SK-N-SH (cell line): ENCODE results near the gene FBLIM1. TPM values are rescaled to one million over a fixed set of nuclear protein-coding genes. Genes with fewer than 3 reads are reported as not detected.

ENCODE experiments used
- CTCF ChIA-PET: fragments of 300-600, 350-600 bp; formaldehyde crosslinking; extraction: SDS; loops from one replicate; lab custom pipeline; 2021; lab: Yijun Ruan, JAX
- POLR2A ChIA-PET: fragments of 350-600 bp; sonication (Branson Sonifier 250); formaldehyde crosslinking; extraction: SDS; loops from one replicate; lab custom pipeline; 2020; ENCODE audit warnings: antibody characterized with exemption, inconsistent platforms; lab: Yijun Ruan, JAX
- DNase-seq: peaks from one replicate; pipeline ENCODE4 v3.0.0; 2012
- H2AFZ ChIP-seq: fragments of 200-600 bp; sonication (generic); 2 replicates; pipeline ENCODE4 v1.8.1; 2016; ENCODE audit warnings: antibody characterized with exemption, mild to moderate bottlenecking, low read depth
- H3F3A ChIP-seq: fragments of 200-600 bp; sonication (generic); replicated peaks from 2 replicates; pipeline ENCODE3; 2016; ENCODE audit warnings: antibody characterized with exemption, mild to moderate bottlenecking; ENCODE audit not compliant: insufficient read depth
- H3K27ac ChIP-seq, 2 experiments: fragments of 200-500 bp in 1 of 2; fragments of 200-600 bp in 1 of 2; sonication (Bioruptor generic) in 1 of 2; sonication (generic), shearing (Covaris generic) in 1 of 2; 2 replicates each; pipeline versions ENCODE4 v1.5.1 to v1.6.1; 2014 to 2016; ENCODE audit warnings: low read depth in 2 of 2, inconsistent platforms in 1 of 2, low read length in 1 of 2, mild to moderate bottlenecking in 1 of 2, mixed read lengths in 1 of 2
- H3K27me3 ChIP-seq: fragments of 200-600 bp; sonication (generic), shearing (Covaris generic); 2 replicates; pipeline ENCODE4 v1.6.1; 2016; ENCODE audit warnings: mixed run types; ENCODE audit not compliant: insufficient read depth
- H3K36me3 ChIP-seq, 2 experiments: fragments of 200-500 bp in 1 of 2; fragments of 200-600 bp in 1 of 2; sonication (Bioruptor generic) in 1 of 2; sonication (generic) in 1 of 2; replicated peaks in 1 of 2; 2 replicates each; pipeline versions ENCODE3 to v1.5.1; 2014 to 2016; ENCODE audit warnings: low read length in 1 of 2, mild to moderate bottlenecking in 1 of 2; ENCODE audit not compliant: insufficient read depth in 2 of 2, control insufficient read depth in 1 of 2
- H3K4me1 ChIP-seq, 2 experiments: fragments of 200-500 bp in 1 of 2; fragments of 200-600 bp in 1 of 2; sonication (Bioruptor generic) in 1 of 2; sonication (generic), shearing (Covaris generic) in 1 of 2; 2 replicates each; pipeline versions ENCODE4 v1.5.1 to v1.6.1; 2014 to 2016; ENCODE audit warnings: low read depth in 1 of 2, low read length in 1 of 2, mixed run types in 1 of 2; ENCODE audit not compliant: insufficient read depth in 2 of 2, control insufficient read depth in 1 of 2
- H3K4me2 ChIP-seq: fragments of 200-600 bp; sonication (generic), shearing (Covaris generic); 2 replicates; pipeline ENCODE4 v1.6.1; 2017; ENCODE audit warnings: mixed run types
- H3K4me3 ChIP-seq, 2 experiments: fragments of 200-500 bp in 1 of 2; fragments of 200-600 bp in 1 of 2; sonication (Bioruptor generic) in 1 of 2; sonication (generic), shearing (Covaris generic) in 1 of 2; 2 replicates each; pipeline versions ENCODE4 v1.5.1 to v1.8.1; 2014 to 2016; ENCODE audit warnings: low read depth in 2 of 2, inconsistent platforms in 1 of 2, low read length in 1 of 2, mild to moderate bottlenecking in 1 of 2, mixed read lengths in 1 of 2, moderate library complexity in 1 of 2
- H3K79me2 ChIP-seq: fragments of 200-600 bp; sonication (generic); 2 replicates; pipeline ENCODE4 v1.8.1; 2017; ENCODE audit warnings: mild to moderate bottlenecking; ENCODE audit not compliant: insufficient read depth
- H3K9ac ChIP-seq: fragments of 200-600 bp; sonication (generic); 2 replicates; pipeline ENCODE4 v1.6.1; 2017; ENCODE audit warnings: mixed run types
- H3K9me2 ChIP-seq: fragments of 200-600 bp; sonication (generic); 2 replicates; pipeline ENCODE4 v1.6.1; 2017; ENCODE audit warnings: mixed run types
- H3K9me3 ChIP-seq: fragments of 200-600 bp; sonication (generic); 2 replicates; pipeline ENCODE4 v1.6.1; 2017; ENCODE audit warnings: mixed run types, mild to moderate bottlenecking, moderate library complexity
- H4K20me1 ChIP-seq: fragments of 200-600 bp; sonication (generic); 2 replicates; pipeline ENCODE4 v1.6.1; 2017; ENCODE audit warnings: mild to moderate bottlenecking, mixed run types; ENCODE audit not compliant: insufficient read depth
- EP300 ChIP-seq, 2 experiments: IDR thresholded peaks; 2 replicates each; pipeline versions ENCODE4 v1.4.0 to v1.6.1; 2012; ENCODE audit warnings: borderline replicate concordance in 1 of 2, low read depth in 1 of 2, low read length in 1 of 2
- EZH2phosphoT487 ChIP-seq: fragments of 200-600 bp; sonication (generic); IDR thresholded peaks from 2 replicates; pipeline ENCODE4 v1.6.1; 2017; ENCODE audit warnings: low read depth, mixed run types, mild to moderate bottlenecking, antibody characterized with exemption, moderate library complexity, borderline replicate concordance
- FOXJ3 ChIP-seq: sonication (generic); formaldehyde crosslinking; IDR thresholded peaks from 2 replicates; pipeline ENCODE4 v1.5.1; 2020; ENCODE audit warnings: mild to moderate bottlenecking, missing genetic modification reagents
- GABPA ChIP-seq: IDR thresholded peaks from 2 replicates; pipeline ENCODE4 v1.4.0; 2012; ENCODE audit warnings: low read depth, mild to moderate bottlenecking
- IRF3 ChIP-seq: fragments of 150-350 bp; IDR thresholded peaks from 2 replicates; pipeline ENCODE4 v1.6.1; 2016; ENCODE audit warnings: mild to moderate bottlenecking, low read depth, low read length
- MAX ChIP-seq: IDR thresholded peaks from 2 replicates; pipeline ENCODE4 v1.4.0; 2012; ENCODE audit warnings: low read depth
- MEF2A ChIP-seq: IDR thresholded peaks from 2 replicates; pipeline ENCODE4 v1.4.0; 2012; ENCODE audit warnings: low read depth, borderline replicate concordance
- MXI1 ChIP-seq: IDR thresholded peaks from 2 replicates; pipeline ENCODE4 v1.6.1; 2012; ENCODE audit warnings: mild to moderate bottlenecking, low read depth, low read length, improper control_type of control experiment
- NRF1 ChIP-seq: IDR thresholded peaks from 2 replicates; pipeline ENCODE4 v1.6.1; 2012; ENCODE audit warnings: low read depth, mild to moderate bottlenecking, low read length
- PBX3 ChIP-seq: IDR thresholded peaks from 2 replicates; pipeline ENCODE4; 2012
- SMC3 ChIP-seq: IDR thresholded peaks from 2 replicates; pipeline ENCODE4 v1.6.1; 2012; ENCODE audit warnings: low read depth, low read length, improper control_type of control experiment
- TAF1 ChIP-seq: IDR thresholded peaks from 2 replicates; pipeline ENCODE4 v1.6.1; 2012; ENCODE audit warnings: low read depth, mild to moderate bottlenecking, low read length, moderate library complexity, borderline replicate concordance
- USF1 ChIP-seq: IDR thresholded peaks from 2 replicates; pipeline ENCODE4 v1.4.0; 2012; ENCODE audit warnings: low read depth, borderline replicate concordance
- ZBTB33 ChIP-seq: IDR thresholded peaks from 2 replicates; pipeline ENCODE4 v1.4.0; 2012; ENCODE audit warnings: low read depth, borderline replicate concordance
- WGBS: methylation state at CpG from one replicate; pipeline ENCODE4 v1.1.6; 2017; ENCODE audit warnings: low lambda C conversion rate; 5-methylcytosine and 5-hydroxymethylcytosine counted together
- polyA plus RNA-seq, 3 experiments: library from polyadenylated mRNA; depleted of rRNA; stranded (reverse); fragments of >200 nt; gene quantifications; 2 replicates each; pipeline ENCODE4 v1.2.3, GENCODE V29; 2012

FBLIM1 gene
- polyA plus RNA-seq, 1 of the 3 experiments (the other 2 are of a cell fraction), result 89.8 TPM

GRCh38 chr1:15768388-15768787 lies 9.8 kb downstream of the FBLIM1 start:
- Histone ChIP-seq H3F3A (no peaks in the 10 kb centered on the region), H3K9me2 (no peaks in the 10 kb centered on the region), H3K4me3 (no peak overlapping the region)
- TF ChIP-seq FOXJ3 (CRISPR knock-in tag) (no peak), MAX (no peak), TAF1 (no peak), PBX3 (no peak), USF1 (no peak), SMC3 (no peak), MXI1 (no peak), NRF1 (no peak), ZBTB33 (no peak), MEF2A (no peak), EZH2phosphoT487 (no peak), IRF3 (no peak), GABPA (no peak), EP300 (IDR thresholded peaks at IDR 0.05; ENCODE audit: borderline replicate concordance in 1 of 2, low read depth in 1 of 2, low read length in 1 of 2) (no peak)
- TF ChIP-seq, all 33 proteins: peak for 0
- Histone ChIP-seq H3K4me1 (no peaks in the 10 kb centered on the region; a peak in 1 of 4 replicates), H4K20me1 (peaks cover 19% of the 10 kb centered on the region), H3K9me3 (no peaks in the 10 kb centered on the region), H3K4me2 (no peak overlapping the region), H3K36me3 (peaks cover 42 to 48% of the 10 kb centered on the region in 2 experiments), H2AFZ (no peak overlapping the region), H3K27me3 (no peaks in the 10 kb centered on the region), H3K79me2 (peaks cover 34% of the 10 kb centered on the region; the same call in 1 of the 2 replicates), H3K27ac (no peak overlapping the region), H3K9ac (no peak overlapping the region)
- 100% methylated on average over 2 of the region's 7 CpGs for WGBS
- CTCF ChIA-PET, result interaction anchor here (2.4 to 4.5 kb wide), 2 partner anchors 10 to 23 kb away, joined by 5 to 17 read pairs; no protein-coding TSS in a partner anchor
- no peak for DNase-seq
- POLR2A ChIA-PET, result interaction anchor here (1.3 kb wide), 1 partner anchor 9 kb away, joined by 3 read pairs; no protein-coding TSS in a partner anchor
